H9 (cell line): ENCODE data around the gene SLC10A2. TPM values are rescaled to one million over a fixed set of nuclear protein-coding genes. Genes with fewer than 3 reads are reported as not detected.

ENCODE experiments used
- DNase-seq: peaks from one replicate; pipeline ENCODE4 v3.0.0-alpha.2; 2017
- H2AFZ ChIP-seq: one replicate; pipeline ENCODE4 v1.6.1; 2013; ENCODE audit warnings: mild to moderate bottlenecking, low read length, control low read depth, moderate library complexity
- H2AK5ac ChIP-seq: 2 replicates; pipeline ENCODE4 v1.6.1; 2013; ENCODE audit warnings: low read length, control low read depth, mixed read lengths; ENCODE audit not compliant: insufficient read length
- H2BK120ac ChIP-seq: one replicate; pipeline ENCODE4 v1.6.1; 2013; ENCODE audit warnings: low read depth, mild to moderate bottlenecking, low read length, control low read depth, inconsistent platforms; ENCODE audit not compliant: poor library complexity, severe bottlenecking
- H2BK12ac ChIP-seq: 2 replicates; pipeline ENCODE4 v1.6.1; 2013; ENCODE audit warnings: low read length, control low read depth, mixed read lengths, low read depth; ENCODE audit not compliant: insufficient read length
- H2BK15ac ChIP-seq: 2 replicates; pipeline ENCODE4 v1.6.1; 2013; ENCODE audit warnings: low read depth, low read length, control low read depth
- H2BK20ac ChIP-seq: one replicate; pipeline ENCODE4 v1.6.1; 2013; ENCODE audit warnings: low read depth, mild to moderate bottlenecking, low read length, control low read depth, inconsistent platforms; ENCODE audit not compliant: poor library complexity, severe bottlenecking
- H2BK5ac ChIP-seq: 2 replicates; pipeline ENCODE4 v1.6.1; 2013; ENCODE audit warnings: low read length, control low read depth, mixed read lengths; ENCODE audit not compliant: insufficient read length
- H3K14ac ChIP-seq: 2 replicates; pipeline ENCODE4 v1.6.1; 2013; ENCODE audit warnings: low read length, control low read depth; ENCODE audit not compliant: insufficient read depth
- H3K18ac ChIP-seq: 2 replicates; pipeline ENCODE4 v1.6.1; 2013; ENCODE audit warnings: low read depth, mild to moderate bottlenecking, mixed read lengths, low read length, control low read depth; ENCODE audit not compliant: insufficient read length
- H3K23ac ChIP-seq: 2 replicates; pipeline ENCODE4 v1.6.1; 2013; ENCODE audit warnings: low read length, control low read depth, mixed read lengths, low read depth; ENCODE audit not compliant: insufficient read length
- H3K23me2 ChIP-seq: 2 replicates; pipeline ENCODE4 v1.6.1; 2013; ENCODE audit warnings: low read depth, mild to moderate bottlenecking, mixed read lengths, low read length, control low read depth; ENCODE audit not compliant: insufficient read length, poor library complexity, severe bottlenecking
- H3K27ac ChIP-seq: 2 replicates; pipeline ENCODE4 v1.5.1; 2013; ENCODE audit warnings: low read length, control low read depth, mixed read lengths, low read depth; ENCODE audit not compliant: insufficient read length
- H3K27me3 ChIP-seq: 2 replicates; pipeline ENCODE4 v1.6.1; 2013; ENCODE audit warnings: low read length, control low read depth, inconsistent platforms; ENCODE audit not compliant: insufficient read depth
- H3K4ac ChIP-seq: 2 replicates; pipeline ENCODE4 v1.6.1; 2013; ENCODE audit warnings: low read depth, mild to moderate bottlenecking, control low read depth, inconsistent platforms, low read length, moderate library complexity
- H3K4me1 ChIP-seq: 2 replicates; pipeline ENCODE4 v1.6.1; 2013; ENCODE audit warnings: low read length, control low read depth, inconsistent platforms; ENCODE audit not compliant: insufficient read depth
- H3K4me2 ChIP-seq: 2 replicates; pipeline ENCODE4 v1.6.1; 2013; ENCODE audit warnings: low read length, control low read depth, mixed read lengths; ENCODE audit not compliant: insufficient read length, insufficient read depth
- H3K56ac ChIP-seq: 2 replicates; pipeline ENCODE4 v1.6.1; 2013; ENCODE audit warnings: low read depth, mild to moderate bottlenecking, mixed read lengths, low read length, control low read depth; ENCODE audit not compliant: insufficient read length
- H3K79me1 ChIP-seq: 2 replicates; pipeline ENCODE4 v1.6.1; 2013; ENCODE audit warnings: low read depth, mild to moderate bottlenecking, moderate library complexity, low read length, control low read depth, inconsistent platforms; ENCODE audit not compliant: insufficient read depth, poor library complexity, severe bottlenecking
- H3K79me2 ChIP-seq: 2 replicates; pipeline ENCODE4 v1.6.1; 2013; ENCODE audit warnings: low read length, control low read depth, inconsistent platforms; ENCODE audit not compliant: insufficient read depth
- H3K9ac ChIP-seq: 2 replicates; pipeline ENCODE4 v1.6.1; 2013; ENCODE audit warnings: low read length, control low read depth, mixed read lengths; ENCODE audit not compliant: insufficient read length; ENCODE audit errors: extremely low read depth
- H3K9me3 ChIP-seq: one replicate; pipeline ENCODE4 v1.6.1; 2013; ENCODE audit warnings: low read depth, low read length, inconsistent platforms; ENCODE audit not compliant: control insufficient read depth
- H3T11ph ChIP-seq: one replicate; pipeline ENCODE4 v1.6.1; 2013; ENCODE audit warnings: mild to moderate bottlenecking, low read length, control low read depth, inconsistent platforms
- H4K20me1 ChIP-seq: one replicate; pipeline ENCODE4 v1.6.1; 2013; ENCODE audit not compliant: control insufficient read depth, insufficient read length, insufficient read depth
- H4K5ac ChIP-seq: 2 replicates; pipeline ENCODE4 v1.6.1; 2013; ENCODE audit warnings: low read depth, mild to moderate bottlenecking, mixed read lengths, low read length, control low read depth; ENCODE audit not compliant: insufficient read length
- H4K8ac ChIP-seq: replicated peaks from 2 replicates; pipeline ENCODE4 v1.6.1; 2013; ENCODE audit warnings: low read length, control low read depth, mixed read lengths, low read depth; ENCODE audit not compliant: insufficient read length
- H4K91ac ChIP-seq: 2 replicates; pipeline ENCODE4 v1.6.1; 2013; ENCODE audit warnings: low read depth, mild to moderate bottlenecking, moderate library complexity, mixed read lengths, low read length, control low read depth; ENCODE audit not compliant: insufficient read length
- H3K27ac Mint-ChIP-seq, 3 experiments: 2 replicates in 2 of 3; 3 replicates in 1 of 3; pipeline ENCODE4 v1.8.0; 2020 to 2021; ENCODE audit warnings: mixed read lengths in 3 of 3, mild to moderate bottlenecking in 1 of 3, moderate library complexity in 1 of 3
- H3K27me3 Mint-ChIP-seq: 2 replicates; pipeline ENCODE4 v1.8.0; 2021; ENCODE audit warnings: low read depth, mild to moderate bottlenecking, moderate library complexity, mixed read lengths
- H3K36me3 Mint-ChIP-seq, 3 experiments: 2 replicates in 2 of 3; 3 replicates in 1 of 3; pipeline ENCODE4 v1.8.0; 2020 to 2021; ENCODE audit warnings: low read depth in 3 of 3, mixed read lengths in 3 of 3; ENCODE audit not compliant: insufficient read depth in 1 of 3
- H3K4me1 Mint-ChIP-seq, 2 experiments: 2 replicates each; pipeline ENCODE4 v1.8.0; 2020; ENCODE audit warnings: mixed read lengths in 2 of 2
- H3K4me3 Mint-ChIP-seq, 2 experiments: 2 replicates in 1 of 2; 3 replicates in 1 of 2; pipeline ENCODE4 v1.8.0; 2020 to 2021; ENCODE audit warnings: mild to moderate bottlenecking in 2 of 2, mixed read lengths in 2 of 2, moderate library complexity in 1 of 2
- H3K9me3 Mint-ChIP-seq, 2 experiments: 2 replicates in 1 of 2; 3 replicates in 1 of 2; pipeline ENCODE4 v1.8.0; 2020; ENCODE audit warnings: mild to moderate bottlenecking in 2 of 2, mixed read lengths in 2 of 2, moderate library complexity in 1 of 2
- CTCF ChIP-seq: fragments of 200-600 bp; sonication (generic); conservative IDR thresholded peaks from 3 replicates; pipeline ENCODE4 v1.8.0; 2021; ENCODE audit warnings: antibody characterized with exemption, mild to moderate bottlenecking
- WGBS: extraction: QIAGEN DNeasy Blood & Tissue Kit; methylation state at CpG from one replicate; pipeline ENCODE4 v1.1.7; 2013; ENCODE audit warnings: missing lambda C conversion rate, low lambda C conversion rate, mixed read lengths; ENCODE audit not compliant: insufficient read length; ENCODE audit errors: extremely low coverage; 5-methylcytosine and 5-hydroxymethylcytosine counted together
- total RNA-seq: library from RNA; stranded (reverse); gene quantifications from 2 replicates; pipeline ENCODE4 v1.2.1, GENCODE V29; 2021

SLC10A2 gene
- total RNA-seq, 1 experiment from 2014 or later, result not detected

- Histone ChIP-seq H3K4ac (no peak overlapping the region), H3K79me1 (no peaks in the 10 kb centered on the region), H3K79me2 (no peaks in the 10 kb centered on the region), H2BK15ac (no peak overlapping the region), H3K14ac (no peak overlapping the region), H2BK20ac (no peak overlapping the region), H4K8ac (no peak overlapping the region), H3K9me3 (no peaks in the 10 kb centered on the region), H3K27ac (no peak overlapping the region), H2AK5ac (no peak overlapping the region), H3T11ph (no peak overlapping the region), H4K5ac (no peak overlapping the region), H3K27me3 (no peaks in the 10 kb centered on the region), H3K4me1 (no peaks in the 10 kb centered on the region), H2BK120ac (no peak overlapping the region), H2BK5ac (no peak overlapping the region), H3K23me2 (no peaks in the 10 kb centered on the region), H3K23ac (no peak overlapping the region), H3K56ac (no peak overlapping the region), H4K20me1 (no peaks in the 10 kb centered on the region), H2BK12ac (no peak overlapping the region), H3K4me2 (no peak overlapping the region), H3K9ac (no peak overlapping the region), H3K18ac (no peak overlapping the region), H2AFZ (no peak overlapping the region), H4K91ac (no peak overlapping the region)
- no peak overlapping the region for H3K4me3 Mint-ChIP-seq
- TF ChIP-seq CTCF, result no peak
- H3K9me3 Mint-ChIP-seq, result no peaks in the 10 kb centered on the region; a peak in 1 of 5 replicates
- no peaks in the 10 kb centered on the region for H3K27me3 Mint-ChIP-seq
- WGBS, result no CpG with 5 or more reads among the region's 5 CpGs
- H3K27ac Mint-ChIP-seq, result no peak overlapping the region
- DNase-seq, result no peak
- no peaks in the 10 kb centered on the region for H3K36me3 Mint-ChIP-seq
- H3K4me1 Mint-ChIP-seq, result no peaks in the 10 kb centered on the region
Observed at GRCh38 chr13:103078158-103078557, 11.9 kb upstream of the SLC10A2 start.
